ENCODE results near the gene SNPH. TPM values are rescaled to one million over a fixed set of nuclear protein-coding genes. Genes with fewer than 3 reads are reported as not detected.
A peak's percentile ranks its signal among the peaks of the same experiment; 100 is the strongest.

Gene SNPH
- total and polyA plus RNA-seq, 2 of the 8 experiments (the other 6 are each of a cell fraction or from before 2014, with no cell fraction given): 0.98 to 4.9 TPM

DNA sequence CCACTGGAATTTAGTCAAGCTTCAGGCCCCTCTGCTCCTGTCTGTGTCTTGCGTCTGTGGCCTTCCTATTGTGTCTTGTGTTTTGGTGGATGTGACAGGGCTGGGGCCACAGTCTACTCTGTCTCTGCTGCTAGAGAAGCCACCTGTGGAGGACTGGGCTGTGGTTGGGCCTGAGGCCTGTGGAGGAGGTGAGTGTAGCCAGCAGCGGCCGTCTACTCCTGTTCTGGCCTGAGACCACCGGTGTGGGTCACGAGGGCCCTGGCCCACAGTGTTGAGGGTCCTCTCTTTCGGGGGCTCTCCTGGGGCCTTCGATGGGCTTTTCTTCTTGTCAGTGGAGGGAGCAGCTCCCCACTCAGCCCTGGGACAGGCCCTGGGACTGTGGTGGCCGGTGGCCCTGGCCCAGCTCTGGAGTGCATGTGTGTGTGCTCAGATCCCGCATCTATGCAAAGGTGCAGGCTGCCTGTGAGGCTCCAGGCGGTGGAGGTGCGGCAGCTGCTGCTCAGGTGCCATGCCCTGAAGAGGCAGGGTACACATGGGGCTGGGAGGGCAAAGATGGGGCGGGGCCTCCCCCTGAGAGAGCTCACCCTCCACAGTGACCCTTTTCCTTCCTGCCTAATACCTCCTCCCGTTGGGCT is 42.1 kb downstream of the SNPH start:
- Histone ChIP-seq H3K18ac (ENCODE audit: extremely low read depth, low read length) (no peak overlapping the region), H2BK120ac (replicated peaks; ENCODE audit: low read depth, low read length) (no peak overlapping the region), H4K8ac (ENCODE audit: extremely low read depth, insufficient read depth, low read length) (no peak overlapping the region; the same call in 1 of the 2 replicates), H3K79me2 (ENCODE audit: control insufficient read depth in 1 of 2, insufficient read depth in 2 of 2, low read length in 2 of 2) (no peaks in the 10 kb centered on the region), H3K23me2 (ENCODE audit: low read depth, low read length) (peaks cover 1% of the 10 kb centered on the region; the same call in 1 of the 2 replicates), H3K14ac (ENCODE audit: insufficient read length) (no peak overlapping the region), H2AFZ (ENCODE audit: low read length) (no peak overlapping the region), H3K79me1 (ENCODE audit: low read depth, low read length) (no peaks in the 10 kb centered on the region), H3K4me3 (ENCODE audit: extremely low read depth in 1 of 4, insufficient read depth in 2 of 4, low read depth in 3 of 4, low read length in 4 of 4) (no peak overlapping the region), H3K9ac (replicated peaks in 1 of 4; ENCODE audit: extremely low read depth in 1 of 4, low read depth in 3 of 4, low read length in 3 of 4) (no peak overlapping the region), H4K5ac (ENCODE audit: insufficient read length, low read depth, low read length) (no peak overlapping the region), H2AK5ac (ENCODE audit: low read depth, low read length) (0 out of 2 replicates have a peak overlapping the region, but pooled peaks have one; percentile 13), H3K23ac (ENCODE audit: insufficient read length) (no peak overlapping the region), H3K4ac (replicated peaks; ENCODE audit: insufficient read length, low read depth, low read length) (no peak overlapping the region), H3K56ac (replicated peaks; ENCODE audit: insufficient read length, low read depth, low read length) (no peak overlapping the region), H2BK5ac (ENCODE audit: low read depth, low read length) (no peak overlapping the region), H3K4me1 (replicated peaks in 1 of 4; ENCODE audit: control insufficient read depth in 3 of 4, insufficient read depth in 4 of 4, low read length in 3 of 4) (peaks cover 0 to 2% (median 0%) of the 10 kb centered on the region in 4 experiments; a peak in 4 of 7 replicates), H2BK15ac (ENCODE audit: low read length) (no peak overlapping the region), H3K4me2 (ENCODE audit: insufficient read depth in 1 of 2, low read depth in 2 of 2, low read length in 2 of 2) (no peak overlapping the region), H4K20me1 (replicated peaks in 1 of 2; ENCODE audit: control insufficient read depth in 1 of 2, insufficient read depth in 2 of 2, low read length in 2 of 2) (no peaks in the 10 kb centered on the region), H2BK20ac (ENCODE audit: low read length) (no peak overlapping the region), H3K27ac (ENCODE audit: low read depth, low read length) (no peak overlapping the region), H3K9me3 (ENCODE audit: insufficient read depth in 2 of 2, low read depth in 1 of 2, low read length in 1 of 2) (no peaks in the 10 kb centered on the region), H4K91ac (replicated peaks; ENCODE audit: insufficient read length, low read length) (no peak overlapping the region), H3K27me3 (replicated peaks in 1 of 4; ENCODE audit: control insufficient read depth in 3 of 4, extremely low read depth in 1 of 4, insufficient read depth in 3 of 4, low read length in 3 of 4) (peaks cover 0 to 10% (median 9%) of the 10 kb centered on the region in 4 experiments; a peak in 5 of 7 replicates), H3K36me3 (ENCODE audit: control insufficient read depth in 2 of 4, insufficient read depth in 4 of 4, low read length in 3 of 4) (no peaks in the 10 kb centered on the region; a peak in 1 of 8 replicates), H2BK12ac (ENCODE audit: low read depth, low read length) (no peak overlapping the region)
- ChIA-PET CTCF (ENCODE audit: partially characterized antibody) (interaction anchor here (0.7 to 2.1 kb wide), 10 partner anchors 8 to 140 kb away, joined by 3 to 6 read pairs (median 3); no protein-coding TSS in a partner anchor), POLR2A (ENCODE audit: partially characterized antibody) (interaction anchor here (0.6 to 2.6 kb wide), 4 partner anchors 14 to 82 kb away, joined by 3 to 6 read pairs (median 3); no protein-coding TSS in a partner anchor)
- no peak for DNase-seq (ENCODE audit: low read depth in 1 of 2, low spot score in 2 of 2)
- 86% methylated on average over 13 of the region's 13 CpGs; no CpG with 5 or more reads in 1 of the 2 experiments for WGBS, 2 experiments (ENCODE audit: extremely low coverage in 1 of 2, insufficient coverage in 1 of 2, insufficient read length in 1 of 2, insufficient replicate concordance in 2 of 2, low coverage in 1 of 2, low lambda C conversion rate in 2 of 2, missing lambda C conversion rate in 1 of 2)
- FAIRE-seq: no peak
- TF ChIP-seq FOSL1 (IDR thresholded peaks at IDR 0.05; ENCODE audit: insufficient read depth, low read depth, low read length): no peak
- TF ChIP-seq EP300 (IDR thresholded peaks at IDR 0.05; ENCODE audit: borderline replicate concordance in 1 of 2, low read depth in 2 of 2, low read length in 2 of 2): no peak
- no peak for TF ChIP-seq GABPA (IDR thresholded peaks at IDR 0.05; ENCODE audit: borderline replicate concordance, insufficient read depth, low read length)
- no peak for TF ChIP-seq CHD1 (IDR thresholded peaks at IDR 0.05; ENCODE audit: low read depth, low read length)
- no peak for TF ChIP-seq POU5F1 (IDR thresholded peaks at IDR 0.05; ENCODE audit: low read depth, low read length)
- TF ChIP-seq, protein P1, sequence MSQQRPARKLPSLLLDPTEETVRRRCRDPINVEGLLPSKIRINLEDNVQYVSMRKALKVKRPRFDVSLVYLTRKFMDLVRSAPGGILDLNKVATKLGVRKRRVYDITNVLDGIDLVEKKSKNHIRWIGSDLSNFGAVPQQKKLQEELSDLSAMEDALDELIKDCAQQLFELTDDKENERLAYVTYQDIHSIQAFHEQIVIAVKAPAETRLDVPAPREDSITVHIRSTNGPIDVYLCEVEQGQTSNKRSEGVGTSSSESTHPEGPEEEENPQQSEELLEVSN (IDR thresholded peaks at IDR 0.05): no peak
- TF ChIP-seq, protein P2, sequence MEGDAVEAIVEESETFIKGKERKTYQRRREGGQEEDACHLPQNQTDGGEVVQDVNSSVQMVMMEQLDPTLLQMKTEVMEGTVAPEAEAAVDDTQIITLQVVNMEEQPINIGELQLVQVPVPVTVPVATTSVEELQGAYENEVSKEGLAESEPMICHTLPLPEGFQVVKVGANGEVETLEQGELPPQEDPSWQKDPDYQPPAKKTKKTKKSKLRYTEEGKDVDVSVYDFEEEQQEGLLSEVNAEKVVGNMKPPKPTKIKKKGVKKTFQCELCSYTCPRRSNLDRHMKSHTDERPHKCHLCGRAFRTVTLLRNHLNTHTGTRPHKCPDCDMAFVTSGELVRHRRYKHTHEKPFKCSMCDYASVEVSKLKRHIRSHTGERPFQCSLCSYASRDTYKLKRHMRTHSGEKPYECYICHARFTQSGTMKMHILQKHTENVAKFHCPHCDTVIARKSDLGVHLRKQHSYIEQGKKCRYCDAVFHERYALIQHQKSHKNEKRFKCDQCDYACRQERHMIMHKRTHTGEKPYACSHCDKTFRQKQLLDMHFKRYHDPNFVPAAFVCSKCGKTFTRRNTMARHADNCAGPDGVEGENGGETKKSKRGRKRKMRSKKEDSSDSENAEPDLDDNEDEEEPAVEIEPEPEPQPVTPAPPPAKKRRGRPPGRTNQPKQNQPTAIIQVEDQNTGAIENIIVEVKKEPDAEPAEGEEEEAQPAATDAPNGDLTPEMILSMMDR (IDR thresholded peaks at IDR 0.05; ENCODE audit: control extremely low read depth in 1 of 3, insufficient read depth in 1 of 3, low read depth in 1 of 3, low read length in 3 of 3): no peak
- no peak for TF ChIP-seq CTBP2 (IDR thresholded peaks at IDR 0.05; ENCODE audit: borderline replicate concordance, insufficient read depth, insufficient read length, low read length)

All from H1 (cell line).